Mesothelial cell of epicardium (in vitro differentiated cells): ENCODE results near the gene TGFBR3. TPM values are rescaled to one million over a fixed set of nuclear protein-coding genes. Genes with fewer than 3 reads are reported as not detected.
A peak's percentile ranks its signal among the peaks of the same experiment; 100 is the strongest.

ENCODE experiments used
- DNase-seq, 2 experiments: peaks; one replicate each; pipeline ENCODE4 v3.0.0; 2021; ENCODE audit warnings: low spot score in 2 of 2; ENCODE audit not compliant: unreplicated experiment in 2 of 2
- H3K27ac Mint-ChIP-seq: 2 replicates; pipeline ENCODE4 v1.8.0; 2021; ENCODE audit warnings: mixed read lengths
- H3K27me3 Mint-ChIP-seq: 2 replicates; pipeline ENCODE4 v1.8.0; 2021; ENCODE audit warnings: low read depth, mixed read lengths
- H3K36me3 Mint-ChIP-seq: 2 replicates; pipeline ENCODE4 v1.8.0; 2021; ENCODE audit warnings: mixed read lengths
- H3K4me1 Mint-ChIP-seq: 2 replicates; pipeline ENCODE4 v1.8.0; 2021; ENCODE audit warnings: mixed read lengths
- H3K4me3 Mint-ChIP-seq: 2 replicates; pipeline ENCODE4 v1.8.0; 2021; ENCODE audit warnings: mild to moderate bottlenecking, moderate library complexity, mixed read lengths
- H3K9me3 Mint-ChIP-seq: 2 replicates; pipeline ENCODE4 v1.8.0; 2021; ENCODE audit warnings: mixed read lengths
- total RNA-seq: library from RNA; stranded (reverse); gene quantifications from 3 replicates; pipeline ENCODE4 v1.2.1, GENCODE V29; 2021
- TF ChIP-seq, protein P1 (sequence below): fragments of 200-600 bp; sonication (generic); IDR thresholded peaks from one replicate; pipeline ENCODE4 v1.5.0; 2021; ENCODE audit warnings: antibody characterized with exemption; ENCODE audit not compliant: unreplicated experiment

The TGFBR3 gene
- total RNA-seq, 1 donor from 2014 or later, result 20.7 TPM

DNA sequence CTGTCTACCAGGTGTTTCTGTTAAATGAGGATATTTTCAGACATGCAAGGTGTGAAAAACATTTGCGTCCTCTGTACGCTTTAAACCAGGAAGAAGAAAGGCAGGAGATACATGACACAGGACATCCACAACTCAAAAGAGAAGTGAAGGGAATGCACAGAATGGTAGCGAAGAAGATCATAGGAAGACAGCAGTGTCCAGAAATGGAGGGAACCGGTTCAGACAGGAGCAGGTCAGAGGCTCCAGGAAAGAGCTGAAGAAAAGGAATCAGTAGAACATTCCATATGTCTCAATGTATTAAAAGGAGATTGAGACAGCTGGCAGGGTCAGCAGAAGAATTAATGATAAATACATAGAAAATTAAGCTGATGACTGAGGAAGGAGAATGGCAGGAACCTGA lies 194.4 kb downstream of the TGFBR3 start:
- DNase-seq, result no peak
- H3K9me3 Mint-ChIP-seq, result no peaks in the 10 kb centered on the region
- TF ChIP-seq, protein P1, sequence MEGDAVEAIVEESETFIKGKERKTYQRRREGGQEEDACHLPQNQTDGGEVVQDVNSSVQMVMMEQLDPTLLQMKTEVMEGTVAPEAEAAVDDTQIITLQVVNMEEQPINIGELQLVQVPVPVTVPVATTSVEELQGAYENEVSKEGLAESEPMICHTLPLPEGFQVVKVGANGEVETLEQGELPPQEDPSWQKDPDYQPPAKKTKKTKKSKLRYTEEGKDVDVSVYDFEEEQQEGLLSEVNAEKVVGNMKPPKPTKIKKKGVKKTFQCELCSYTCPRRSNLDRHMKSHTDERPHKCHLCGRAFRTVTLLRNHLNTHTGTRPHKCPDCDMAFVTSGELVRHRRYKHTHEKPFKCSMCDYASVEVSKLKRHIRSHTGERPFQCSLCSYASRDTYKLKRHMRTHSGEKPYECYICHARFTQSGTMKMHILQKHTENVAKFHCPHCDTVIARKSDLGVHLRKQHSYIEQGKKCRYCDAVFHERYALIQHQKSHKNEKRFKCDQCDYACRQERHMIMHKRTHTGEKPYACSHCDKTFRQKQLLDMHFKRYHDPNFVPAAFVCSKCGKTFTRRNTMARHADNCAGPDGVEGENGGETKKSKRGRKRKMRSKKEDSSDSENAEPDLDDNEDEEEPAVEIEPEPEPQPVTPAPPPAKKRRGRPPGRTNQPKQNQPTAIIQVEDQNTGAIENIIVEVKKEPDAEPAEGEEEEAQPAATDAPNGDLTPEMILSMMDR, result no peak
- no peak overlapping the region for H3K4me3 Mint-ChIP-seq
- H3K27me3 Mint-ChIP-seq, result no peaks in the 10 kb centered on the region
- H3K27ac Mint-ChIP-seq, result no peak overlapping the region
- H3K36me3 Mint-ChIP-seq, result peaks cover 1% of the 10 kb centered on the region
- peaks cover 26% of the 10 kb centered on the region for H3K4me1 Mint-ChIP-seq

DNA sequence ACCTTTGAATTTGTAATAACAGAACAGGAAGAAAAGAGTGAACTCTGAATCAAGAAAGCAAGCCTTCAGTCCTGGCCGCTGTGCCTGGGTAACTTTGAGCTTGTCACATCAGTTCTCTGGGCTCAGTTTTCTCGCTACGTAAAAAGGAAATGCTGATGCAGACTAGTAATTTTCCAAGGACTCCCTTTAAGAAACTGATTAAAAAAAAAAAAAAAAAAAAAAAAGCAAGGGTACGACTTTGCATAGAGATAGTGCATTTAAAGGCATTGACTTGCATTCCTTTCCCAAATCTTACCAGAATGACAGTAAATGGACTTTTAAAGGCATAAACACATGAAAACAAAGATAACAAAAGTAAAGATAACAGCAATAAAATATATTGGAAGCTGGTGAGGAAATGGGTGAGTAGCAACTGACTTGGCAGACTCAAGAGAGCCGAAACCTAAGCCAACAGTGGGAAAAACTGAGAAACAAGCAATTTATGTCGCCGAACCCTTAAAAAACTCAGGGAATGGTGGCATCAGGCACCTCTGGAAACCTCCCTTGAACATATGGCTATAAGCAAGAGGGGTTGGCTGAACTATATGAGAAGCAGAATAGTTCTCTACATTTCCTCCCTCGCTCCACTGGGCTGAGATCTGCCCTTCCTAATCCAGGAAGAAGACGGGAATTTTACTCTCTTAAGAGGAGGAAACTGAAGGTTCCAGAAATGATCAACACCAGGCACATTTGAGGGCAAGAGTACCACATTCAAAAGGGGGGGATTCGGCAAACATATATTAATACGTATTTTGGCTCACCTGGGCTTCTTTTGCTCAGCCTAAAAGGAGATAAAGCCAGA lies 196.1 kb downstream of the TGFBR3 start:
- DNase-seq, result no peak
- Mint-ChIP-seq H3K27ac (peak overlapping the region; percentile 18), H3K36me3 (peaks cover 1% of the 10 kb centered on the region), H3K27me3 (no peaks in the 10 kb centered on the region), H3K4me1 (peaks cover 32% of the 10 kb centered on the region), H3K9me3 (no peaks in the 10 kb centered on the region), H3K4me3 (peak overlapping the region; percentile 20)
- TF ChIP-seq, protein P1, result no peak

DNA sequence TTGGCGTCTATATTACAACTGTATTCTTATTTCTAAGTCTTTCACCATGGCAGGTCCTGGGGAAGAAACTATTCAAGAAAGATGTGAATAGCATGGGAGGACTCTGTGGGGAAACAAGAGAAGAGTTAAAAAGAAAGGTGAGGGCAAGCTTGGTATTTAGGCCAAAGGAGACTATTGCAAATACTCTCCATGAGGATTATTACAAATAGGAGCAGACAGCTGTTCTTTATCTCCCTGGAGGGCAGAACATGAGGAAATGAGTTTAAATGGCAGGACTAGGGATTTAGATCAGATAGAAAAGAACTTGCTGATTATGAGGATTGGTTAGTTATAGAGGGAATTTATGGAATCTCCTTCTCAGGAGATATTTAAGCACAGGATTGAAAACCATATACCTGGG lies 198.5 kb downstream of the TGFBR3 start:
- TF ChIP-seq, protein P1, result no peak
- DNase-seq, result no peak
- peaks cover 45% of the 10 kb centered on the region for H3K4me1 Mint-ChIP-seq
- no peaks in the 10 kb centered on the region for H3K9me3 Mint-ChIP-seq
- H3K4me3 Mint-ChIP-seq, result no peak overlapping the region
- no peaks in the 10 kb centered on the region for H3K36me3 Mint-ChIP-seq
- H3K27ac Mint-ChIP-seq, result no peak overlapping the region
- H3K27me3 Mint-ChIP-seq, result no peaks in the 10 kb centered on the region

DNA sequence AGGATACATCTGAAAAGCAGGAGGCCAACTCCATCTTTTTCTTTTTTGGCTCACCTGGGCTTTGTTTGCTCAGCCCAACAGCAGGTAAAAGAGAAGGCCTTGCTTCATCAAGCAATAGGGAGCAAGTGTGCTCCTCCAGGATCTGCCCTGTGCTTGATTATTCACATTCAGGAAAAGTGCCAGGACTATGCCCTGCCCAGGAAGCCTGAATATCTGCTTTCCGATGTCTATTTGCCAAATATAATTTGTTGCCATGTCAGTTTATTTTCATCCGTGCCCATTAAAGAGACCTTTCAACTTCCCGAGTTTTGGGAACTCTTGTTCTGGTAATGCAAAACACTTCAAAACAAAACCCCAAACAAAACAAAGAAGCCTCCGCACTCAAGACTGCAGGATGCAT lies 200.0 kb downstream of the TGFBR3 start:
- DNase-seq, result no peak
- Mint-ChIP-seq H3K4me1 (peaks cover 45% of the 10 kb centered on the region), H3K27ac (no peak overlapping the region), H3K27me3 (no peaks in the 10 kb centered on the region), H3K36me3 (no peaks in the 10 kb centered on the region), H3K4me3 (no peak overlapping the region), H3K9me3 (no peaks in the 10 kb centered on the region)
- TF ChIP-seq, protein P1, result no peak

DNA sequence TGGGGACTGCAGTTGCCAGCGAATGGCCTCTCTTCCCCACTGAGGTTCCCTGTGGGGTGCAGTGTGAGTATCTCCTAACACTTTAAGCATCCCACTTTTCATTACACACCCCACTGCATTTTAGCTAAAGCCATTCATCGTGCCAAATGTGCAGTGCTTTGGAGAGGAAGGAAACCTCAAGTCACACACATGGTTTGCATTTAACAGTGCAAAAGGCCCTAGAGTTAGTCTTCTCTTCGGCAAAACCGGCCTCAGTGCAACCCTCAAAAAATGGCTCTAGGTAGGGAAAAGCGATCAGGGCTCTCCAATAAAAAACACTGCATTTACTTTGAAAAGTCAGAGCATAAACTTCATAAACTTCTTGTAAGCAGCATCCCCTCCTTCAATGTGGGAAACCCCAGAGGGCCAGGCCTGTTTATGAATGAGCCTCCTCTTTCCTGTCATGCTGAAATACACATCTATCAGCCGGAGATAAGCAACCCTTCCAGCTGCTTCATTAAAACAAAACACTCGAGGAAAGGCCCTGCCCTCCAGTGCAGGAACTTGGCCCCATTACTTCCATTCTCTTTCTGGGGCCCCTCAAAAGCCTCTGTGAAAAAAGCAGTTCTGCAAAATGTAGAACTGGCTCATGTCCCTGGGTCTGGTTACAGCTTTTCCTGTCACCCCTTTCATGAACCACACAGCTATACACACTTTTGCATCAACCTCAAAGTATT lies 201.3 kb downstream of the TGFBR3 start:
- H3K36me3 Mint-ChIP-seq, result no peaks in the 10 kb centered on the region
- peak overlapping the region; percentile 77 for H3K27ac Mint-ChIP-seq
- H3K4me1 Mint-ChIP-seq, result peaks cover 38% of the 10 kb centered on the region
- no peak for DNase-seq
- no peaks in the 10 kb centered on the region for H3K9me3 Mint-ChIP-seq
- H3K4me3 Mint-ChIP-seq, result no peak overlapping the region
- TF ChIP-seq, protein P1, result no peak
- H3K27me3 Mint-ChIP-seq, result no peaks in the 10 kb centered on the region
